ENCODE data around the gene MAPK9.

- TF ChIP-seq CTCF (IDR thresholded peaks at IDR 0.05) (no peak), POLR2A (IDR thresholded peaks at IDR 0.05) (no peak), EP300 (IDR thresholded peaks at IDR 0.05) (no peak)
Measured at GRCh38 chr5:180294913-180295555, 3.2 kb upstream of the MAPK9 start.
